Thyroid gland (tissue), 4 donors: ENCODE data around the gene SIRT7.
"Not testable (repeated sequence)": the region's sequence is repeated elsewhere in the genome, so short reads cannot be mapped to it uniquely, and the experiment has no call there.

Source experiments
- CTCF ChIP-seq, 6 experiments: fragments of 200-600 bp in 3 of 6; fragments of 450-650 bp in 3 of 6; sonication (generic) in 3 of 6; IDR thresholded peaks; one replicate each; pipeline ENCODE4 v1.5.1; 2016 to 2019; ENCODE audit warnings: antibody characterized with exemption in 6 of 6, mild to moderate bottlenecking in 2 of 6, inconsistent platforms in 1 of 6, moderate library complexity in 1 of 6
- POLR2A ChIP-seq, 2 donors: fragments of 450-650 bp; IDR thresholded peaks; one replicate each; pipeline ENCODE4 v1.6.1; 2017; ENCODE audit warnings: antibody characterized with exemption in 2 of 2, mild to moderate bottlenecking in 2 of 2, moderate library complexity in 1 of 2

DNA sequence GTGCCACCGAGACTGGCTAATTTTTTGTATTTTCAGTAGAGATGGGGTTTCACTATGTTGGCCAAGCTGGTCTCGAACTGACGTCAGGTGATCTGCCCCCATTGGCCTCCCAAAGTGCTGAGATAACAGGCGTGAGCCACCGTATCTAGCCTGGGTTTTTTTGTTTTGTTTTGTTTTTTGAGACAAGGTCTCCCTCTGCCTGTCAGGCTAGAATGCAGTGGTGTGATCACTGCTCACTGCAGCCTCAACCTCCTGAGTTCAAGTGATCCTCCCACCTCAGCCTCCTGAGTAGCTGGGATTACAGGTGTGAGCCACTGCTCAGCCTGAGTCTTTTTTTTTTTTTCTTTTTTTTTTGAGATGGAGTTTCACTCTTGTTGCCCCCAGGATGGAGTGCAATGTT lies 35.5 kb upstream of the SIRT7 start:
- TF ChIP-seq CTCF, POLR2A (IDR thresholded peaks at IDR 0.05): not testable (repeated sequence)
